ENCODE results near the gene LRRC8C.
A peak's percentile ranks its signal among the peaks of the same experiment; 100 is the strongest.

The LRRC8C gene

GRCh38 chr1:89598450-89599331 is 34.2 kb upstream of the LRRC8C start:
- H3K27ac ChIP-seq (ENCODE audit: low read depth, low read length), result no peak overlapping the region
- no peaks in the 10 kb centered on the region for H3K27me3 ChIP-seq (ENCODE audit: low read length)
- no peaks in the 10 kb centered on the region for H4K20me1 ChIP-seq (ENCODE audit: low read depth, low read length)
- no peaks in the 10 kb centered on the region for H3K9me2 ChIP-seq (replicated peaks; ENCODE audit: insufficient read depth, low read length)
- H2AFZ ChIP-seq (ENCODE audit: low read depth, low read length, severe bottlenecking), result no peak overlapping the region
- H3K4me2 ChIP-seq (ENCODE audit: low read depth, low read length, poor library complexity, severe bottlenecking), result no peak overlapping the region
- no peaks in the 10 kb centered on the region for H3K79me2 ChIP-seq (ENCODE audit: insufficient read depth, low read length)
- no peaks in the 10 kb centered on the region for H3F3A ChIP-seq (ENCODE audit: insufficient read depth)
- H3K36me3 ChIP-seq (ENCODE audit: low read length), result no peaks in the 10 kb centered on the region; the same call in 1 of the 2 replicates
- TF ChIP-seq CTCF (IDR thresholded peaks at IDR 0.05; ENCODE audit: insufficient read depth, low read length, poor library complexity, severe bottlenecking) (peak; percentile 52), EZH2phosphoT487 (conservative IDR thresholded peaks at IDR 0.05; ENCODE audit: low read length) (no peak)
- no peaks in the 10 kb centered on the region for H3K9me3 ChIP-seq (ENCODE audit: insufficient read depth, low read length)
- H3K9ac ChIP-seq (ENCODE audit: low read length), result no peak overlapping the region
- H3K4me3 ChIP-seq (ENCODE audit: insufficient read depth, low read length, poor library complexity, severe bottlenecking), result no peak overlapping the region

GRCh38 chr1:89599332-89599630 is 33.6 kb upstream of the LRRC8C start:
- no peak overlapping the region for H3K4me2 ChIP-seq (ENCODE audit: low read depth, low read length, poor library complexity, severe bottlenecking)
- no peak for TF ChIP-seq EZH2phosphoT487 (conservative IDR thresholded peaks at IDR 0.05; ENCODE audit: low read length)
- TF ChIP-seq CTCF (IDR thresholded peaks at IDR 0.05; ENCODE audit: insufficient read depth, low read length, poor library complexity, severe bottlenecking), result no peak
- no peak overlapping the region for H3K27ac ChIP-seq (ENCODE audit: low read depth, low read length)
- H4K20me1 ChIP-seq (ENCODE audit: low read depth, low read length), result no peaks in the 10 kb centered on the region
- H3K4me3 ChIP-seq (ENCODE audit: insufficient read depth, low read length, poor library complexity, severe bottlenecking), result no peak overlapping the region
- no peaks in the 10 kb centered on the region for H3F3A ChIP-seq (ENCODE audit: insufficient read depth)
- no peaks in the 10 kb centered on the region for H3K27me3 ChIP-seq (ENCODE audit: low read length)
- no peaks in the 10 kb centered on the region for H3K9me3 ChIP-seq (ENCODE audit: insufficient read depth, low read length)
- H3K9me2 ChIP-seq (replicated peaks; ENCODE audit: insufficient read depth, low read length), result no peaks in the 10 kb centered on the region
- no peaks in the 10 kb centered on the region for H3K79me2 ChIP-seq (ENCODE audit: insufficient read depth, low read length)
- H3K9ac ChIP-seq (ENCODE audit: low read length), result no peak overlapping the region
- H3K36me3 ChIP-seq (ENCODE audit: low read length), result no peaks in the 10 kb centered on the region; the same call in 1 of the 2 replicates
- H2AFZ ChIP-seq (ENCODE audit: low read depth, low read length, severe bottlenecking), result no peak overlapping the region

GRCh38 chr1:89600451-89601224 is 32.3 kb upstream of the LRRC8C start:
- H3K9me2 ChIP-seq (replicated peaks; ENCODE audit: insufficient read depth, low read length), result no peaks in the 10 kb centered on the region
- no peak overlapping the region for H2AFZ ChIP-seq (ENCODE audit: low read depth, low read length, severe bottlenecking)
- no peak overlapping the region for H3K9ac ChIP-seq (ENCODE audit: low read length)
- no peak overlapping the region for H3K27ac ChIP-seq (ENCODE audit: low read depth, low read length)
- no peaks in the 10 kb centered on the region for H4K20me1 ChIP-seq (ENCODE audit: low read depth, low read length)
- H3F3A ChIP-seq (ENCODE audit: insufficient read depth), result no peaks in the 10 kb centered on the region
- no peak overlapping the region for H3K4me3 ChIP-seq (ENCODE audit: insufficient read depth, low read length, poor library complexity, severe bottlenecking)
- no peak overlapping the region for H3K4me2 ChIP-seq (ENCODE audit: low read depth, low read length, poor library complexity, severe bottlenecking)
- no peaks in the 10 kb centered on the region for H3K79me2 ChIP-seq (ENCODE audit: insufficient read depth, low read length)
- TF ChIP-seq EZH2phosphoT487 (conservative IDR thresholded peaks at IDR 0.05; ENCODE audit: low read length) (no peak), CTCF (IDR thresholded peaks at IDR 0.05; ENCODE audit: insufficient read depth, low read length, poor library complexity, severe bottlenecking) (no peak)
- H3K27me3 ChIP-seq (ENCODE audit: low read length), result no peaks in the 10 kb centered on the region
- no peaks in the 10 kb centered on the region for H3K36me3 ChIP-seq (ENCODE audit: low read length)
- no peaks in the 10 kb centered on the region for H3K9me3 ChIP-seq (ENCODE audit: insufficient read depth, low read length)
